Stimulated activated CD4-positive, alpha-beta T cell treated with anti-CD3 and anti-CD28 coated beads, Interleukin-15, amount 100 ng/mL, for 48 hours (primary cell): Measurements from ENCODE around the gene BMF.
"Not testable (repeated sequence)": the region's sequence is repeated elsewhere in the genome, so short reads cannot be mapped to it uniquely, and the experiment has no call there.

Experiments
- DNase-seq, 2 donors: peaks; one replicate each; pipeline ENCODE4 v3.0.0-alpha.2; 2020; ENCODE audit warnings: low read depth in 2 of 2

Gene BMF

DNA sequence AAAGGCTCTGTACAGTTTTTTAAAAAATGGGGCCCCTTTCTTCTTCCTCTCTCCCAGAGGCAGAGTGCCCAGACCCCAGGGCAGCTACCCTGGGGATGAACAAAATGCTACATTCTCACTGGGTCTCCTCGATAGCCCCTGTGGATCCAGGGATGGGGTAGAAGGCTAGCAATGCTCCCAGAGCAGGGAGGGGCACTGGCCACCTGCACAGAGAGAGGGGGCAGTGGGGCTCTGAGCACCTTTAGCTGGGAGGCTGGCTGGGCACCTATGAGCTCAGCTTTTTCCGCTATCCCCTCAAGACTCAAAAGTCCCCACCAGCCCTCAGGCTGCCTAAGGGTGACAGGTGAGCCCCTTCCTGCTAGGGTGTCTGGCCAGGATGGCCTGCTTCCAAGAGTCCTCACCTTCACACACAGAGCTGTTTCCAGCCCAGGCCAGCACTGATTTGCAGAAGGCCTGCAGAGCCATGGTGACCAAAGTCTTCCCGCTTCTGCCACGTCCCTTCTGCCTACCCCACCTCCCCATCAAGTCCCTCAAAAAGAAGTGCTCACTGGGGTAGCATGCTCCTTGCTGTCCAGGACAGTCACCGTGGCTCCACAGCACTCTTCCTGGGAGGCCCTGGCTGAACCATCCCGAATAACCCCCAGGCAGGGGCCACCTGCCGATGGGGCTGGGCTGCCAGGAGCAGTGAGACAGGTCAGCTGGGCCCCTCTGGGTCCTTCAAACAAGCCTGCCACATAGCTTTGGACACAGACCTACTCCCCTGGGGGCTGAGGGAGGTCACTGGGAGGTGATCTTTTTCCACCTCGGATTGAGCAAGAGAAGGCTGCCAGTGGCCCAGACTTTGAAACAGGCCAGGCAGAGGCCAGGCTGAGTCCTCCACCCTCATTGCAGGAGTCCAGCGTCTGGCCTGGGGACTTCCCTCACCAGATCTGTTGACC lies 20.4 kb downstream of the BMF start:
- DNase-seq, result no peak

DNA sequence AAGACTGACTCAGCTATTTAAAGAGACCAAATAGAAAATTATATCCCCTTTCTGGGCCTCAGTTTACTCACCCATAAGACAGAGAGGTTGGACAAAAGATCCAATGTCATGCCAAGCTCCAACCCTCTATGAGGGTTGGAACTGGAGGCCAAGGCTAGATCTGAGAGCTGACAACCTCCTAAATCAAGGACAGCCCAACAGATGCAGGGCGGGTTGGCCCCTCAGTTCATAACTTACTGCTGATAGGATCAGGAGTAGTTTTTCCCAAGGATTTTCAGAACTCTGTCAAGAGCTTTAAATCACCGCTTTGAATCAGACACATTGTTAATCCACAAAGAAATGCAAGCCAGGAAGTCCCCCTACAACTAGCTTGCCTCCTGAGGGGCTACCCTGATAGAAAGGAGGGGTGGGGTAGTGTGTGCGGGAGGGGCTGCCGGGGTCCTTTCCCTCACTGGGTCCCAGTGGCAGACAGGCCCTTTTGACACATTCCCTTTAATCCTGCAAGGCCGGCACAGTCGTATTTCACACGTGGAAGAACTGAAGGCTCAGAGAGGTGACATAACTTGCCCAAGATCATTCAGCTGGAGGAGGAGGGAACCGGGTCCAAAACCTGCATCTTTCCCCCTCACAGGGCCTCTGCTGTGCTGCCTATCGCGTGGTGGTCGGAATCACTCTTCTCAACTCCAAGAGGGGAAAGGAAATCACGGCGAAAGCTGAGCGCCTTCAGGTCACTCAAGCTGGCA lies 21.4 kb downstream of the BMF start:
- DNase-seq, result no peak

DNA sequence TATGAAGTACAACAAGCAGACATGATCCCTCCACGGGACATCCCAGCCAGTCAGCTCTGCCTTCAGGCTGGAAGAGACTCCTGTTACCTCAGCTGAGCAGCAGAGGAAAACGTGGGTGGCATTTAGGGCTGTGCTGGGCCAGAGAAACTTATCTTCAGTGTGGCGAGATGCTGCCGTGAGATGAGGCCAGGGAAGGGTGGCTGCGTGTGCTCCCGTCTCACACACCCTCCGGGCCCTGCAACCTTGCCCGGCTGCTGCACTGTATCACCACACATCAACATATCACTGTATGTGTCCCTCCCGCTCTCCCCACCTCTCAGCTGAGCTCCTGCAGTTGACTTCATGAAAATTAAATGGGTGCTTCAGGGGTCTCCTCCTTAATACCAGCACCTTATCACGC lies 23.4 kb downstream of the BMF start:
- DNase-seq, result no peak

DNA sequence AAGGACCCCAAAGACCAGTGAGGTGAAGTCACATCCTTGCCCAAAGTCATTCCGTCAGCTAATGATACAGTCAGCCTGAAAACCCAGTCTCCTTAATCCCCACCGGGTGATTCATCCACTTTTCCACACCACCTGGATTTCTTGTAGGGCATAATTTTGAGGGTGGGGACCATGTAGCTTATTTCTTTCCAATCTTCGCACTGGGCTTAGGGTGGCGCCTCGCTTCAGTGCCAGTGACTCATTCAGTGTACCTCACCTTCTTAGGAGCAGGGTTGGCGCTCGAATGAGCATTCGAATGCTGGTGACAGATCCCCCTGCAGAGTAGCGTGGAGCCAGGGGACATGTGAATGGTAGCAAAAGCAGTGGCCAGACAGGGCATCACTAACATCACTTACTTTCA lies 24.0 kb downstream of the BMF start:
- DNase-seq, result no peak

DNA sequence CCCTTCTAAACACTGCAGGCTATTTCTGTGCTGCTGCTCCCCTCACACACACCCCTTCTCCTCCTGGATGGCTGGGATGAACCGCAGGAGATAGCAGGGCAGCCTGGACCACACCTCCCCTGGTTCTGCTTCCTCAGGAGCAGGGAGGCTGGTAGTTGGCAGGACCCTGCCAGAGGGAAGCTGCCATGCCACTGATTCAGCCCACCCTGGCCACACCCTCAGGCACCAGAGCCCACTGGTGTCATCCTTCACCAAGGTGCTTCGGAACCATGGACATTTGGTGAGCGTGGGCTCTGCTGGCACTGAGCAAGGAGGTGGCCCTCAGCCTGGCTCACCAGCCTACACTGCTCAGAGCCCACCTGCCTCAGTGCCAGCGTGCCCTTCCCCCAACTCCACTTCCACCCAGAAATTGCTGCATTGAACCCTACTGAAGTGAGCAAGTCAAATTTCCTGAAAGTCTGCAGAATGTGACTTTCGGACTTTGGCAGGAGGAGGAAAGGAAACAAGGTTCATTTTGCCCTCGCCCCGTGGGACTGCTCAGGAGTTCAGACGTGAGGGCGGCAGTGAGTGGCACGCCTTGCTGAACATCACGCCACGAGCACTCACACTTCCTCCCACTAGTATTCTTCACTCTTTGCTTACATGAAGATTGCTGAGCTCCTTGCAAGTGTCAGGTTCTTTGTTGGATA lies 26.3 kb downstream of the BMF start:
- no peak for DNase-seq

DNA sequence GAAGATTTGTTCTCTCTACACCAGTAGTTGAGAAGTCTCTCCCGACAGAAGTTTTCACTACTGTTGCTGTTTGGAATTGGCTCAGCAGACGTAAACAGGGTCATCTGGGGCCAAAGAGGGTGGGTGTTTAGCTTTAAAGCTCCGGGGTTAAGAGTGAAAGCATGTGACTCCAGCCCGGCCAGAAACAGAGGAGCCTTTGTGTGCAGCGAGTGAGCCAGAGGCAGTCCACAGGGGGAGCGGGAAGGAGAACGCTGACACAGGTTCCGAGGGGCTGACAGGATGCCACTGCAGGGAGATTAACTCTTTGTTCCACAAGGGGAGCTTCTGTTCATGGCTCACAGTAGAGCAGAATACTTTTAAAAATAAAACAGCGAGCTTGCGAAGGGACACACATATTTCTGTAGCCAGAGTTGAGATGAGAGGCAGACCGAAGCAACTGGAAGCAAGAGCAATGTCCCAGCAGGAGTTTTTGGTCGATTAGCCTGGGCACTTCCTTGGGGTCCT lies 26.9 kb downstream of the BMF start:
- no peak for DNase-seq

DNA sequence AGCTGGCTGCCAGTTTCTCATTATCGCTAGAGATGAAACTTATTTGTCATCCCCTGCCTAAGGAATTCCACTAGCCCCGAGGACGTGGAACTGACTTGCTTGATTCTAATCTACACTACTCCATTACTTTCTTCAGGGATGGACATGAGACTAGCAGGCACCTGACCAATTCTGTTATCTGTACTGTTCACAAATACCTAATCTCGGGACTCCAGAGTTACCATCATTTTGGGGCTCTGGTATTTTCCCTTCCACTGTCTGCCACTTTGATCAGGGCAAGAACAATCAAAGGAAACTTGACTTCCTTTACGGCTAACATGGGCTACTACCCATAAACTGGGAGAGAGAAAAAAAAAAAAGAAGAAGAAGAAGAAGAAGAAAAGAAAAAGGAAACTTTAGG lies 27.8 kb downstream of the BMF start:
- DNase-seq, result no peak

DNA sequence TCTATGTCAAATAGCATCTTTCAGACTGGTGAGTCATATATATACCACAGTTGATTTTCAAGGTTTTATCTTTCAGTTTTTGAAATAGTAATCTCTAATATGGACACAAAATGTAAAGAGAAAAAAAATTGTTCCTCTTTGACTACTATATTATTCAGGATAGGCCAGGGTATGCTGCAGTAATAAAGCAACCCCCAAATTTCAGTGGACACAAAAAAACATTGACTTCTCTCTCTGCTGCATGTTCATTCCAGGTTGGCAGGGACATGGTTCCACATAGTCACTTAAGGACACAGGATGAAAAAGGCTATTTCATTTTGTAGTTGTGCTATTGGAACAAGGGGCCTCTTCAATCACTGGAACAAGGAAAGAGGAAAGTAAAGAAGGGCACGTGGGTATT lies 28.6 kb downstream of the BMF start:
- no peak for DNase-seq

DNA sequence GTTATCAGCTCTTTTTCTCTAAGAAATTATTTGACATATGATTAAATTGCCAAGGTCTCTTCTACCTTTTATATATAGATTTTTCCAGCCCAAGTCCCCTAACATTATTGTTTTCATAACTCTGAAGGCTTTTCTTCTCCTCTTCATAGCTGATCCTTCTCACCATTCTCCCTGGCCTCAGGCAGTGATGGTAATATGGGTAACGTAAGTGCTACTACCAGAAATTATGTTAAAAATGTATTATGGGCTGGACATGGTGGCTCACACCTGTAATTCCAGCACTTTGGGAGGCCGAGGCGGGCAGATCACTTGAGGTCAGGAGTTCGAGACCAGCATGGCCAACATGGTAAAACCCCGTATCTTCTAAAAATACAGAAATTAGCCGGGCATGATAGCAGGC lies 29.2 kb downstream of the BMF start:
- no peak for DNase-seq

DNA sequence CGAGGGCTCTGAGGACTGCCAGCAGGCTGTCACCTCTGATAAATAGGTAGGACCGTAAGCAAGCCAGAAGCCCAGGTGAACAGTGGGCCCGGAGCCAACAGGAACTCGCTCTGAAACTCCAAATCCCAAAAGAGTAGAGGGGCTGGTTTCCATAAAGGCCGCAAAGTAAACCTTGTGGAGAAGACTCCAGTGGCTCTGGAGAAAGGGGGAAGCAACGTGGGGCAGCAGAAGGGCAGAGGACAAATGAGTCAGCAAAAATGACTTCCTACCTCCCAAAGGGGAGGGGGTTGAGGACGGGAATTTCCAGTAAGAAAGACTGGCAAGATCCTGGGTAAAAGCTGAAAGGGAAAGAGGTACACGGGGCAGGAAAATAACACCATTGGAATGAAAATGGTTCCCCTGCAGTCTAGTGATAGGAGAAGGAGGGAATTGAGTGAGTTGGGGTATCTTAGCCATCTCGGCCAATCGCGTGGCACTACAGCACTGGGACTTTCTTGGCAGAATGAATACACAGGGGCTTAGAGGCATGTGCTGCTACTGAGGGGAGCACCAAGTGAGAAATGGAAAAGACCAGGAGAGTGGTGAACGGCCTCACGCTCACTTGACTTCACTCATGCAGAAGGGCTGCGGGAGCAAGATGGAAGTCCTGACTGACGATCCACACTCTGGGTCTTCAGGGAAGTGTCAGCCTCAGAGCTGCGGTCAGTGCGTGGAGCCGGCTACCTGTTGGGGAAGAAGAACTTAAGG lies 33.2 kb downstream of the BMF start:
- no peak for DNase-seq

DNA sequence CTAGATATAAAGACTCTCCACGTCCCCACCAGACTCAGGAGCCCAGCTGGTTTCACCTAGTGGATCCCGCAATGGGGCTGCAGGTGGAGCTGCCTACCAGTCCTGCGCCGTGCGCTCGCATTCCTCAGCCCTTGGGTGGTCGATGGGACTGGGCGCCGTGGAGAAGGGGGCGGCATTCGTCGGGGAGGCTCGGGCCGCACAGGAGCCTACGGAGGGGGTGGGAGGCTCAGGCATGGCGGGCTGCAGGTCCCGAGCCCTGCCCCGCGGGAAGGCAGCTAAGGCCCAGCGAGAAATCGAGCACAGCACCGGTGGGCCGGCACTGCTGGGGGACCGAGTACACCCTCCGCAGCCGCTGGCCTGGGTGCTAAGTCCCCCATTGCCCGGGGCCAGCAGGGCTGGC lies 34.0 kb downstream of the BMF start:
- not testable (repeated sequence) for DNase-seq

DNA sequence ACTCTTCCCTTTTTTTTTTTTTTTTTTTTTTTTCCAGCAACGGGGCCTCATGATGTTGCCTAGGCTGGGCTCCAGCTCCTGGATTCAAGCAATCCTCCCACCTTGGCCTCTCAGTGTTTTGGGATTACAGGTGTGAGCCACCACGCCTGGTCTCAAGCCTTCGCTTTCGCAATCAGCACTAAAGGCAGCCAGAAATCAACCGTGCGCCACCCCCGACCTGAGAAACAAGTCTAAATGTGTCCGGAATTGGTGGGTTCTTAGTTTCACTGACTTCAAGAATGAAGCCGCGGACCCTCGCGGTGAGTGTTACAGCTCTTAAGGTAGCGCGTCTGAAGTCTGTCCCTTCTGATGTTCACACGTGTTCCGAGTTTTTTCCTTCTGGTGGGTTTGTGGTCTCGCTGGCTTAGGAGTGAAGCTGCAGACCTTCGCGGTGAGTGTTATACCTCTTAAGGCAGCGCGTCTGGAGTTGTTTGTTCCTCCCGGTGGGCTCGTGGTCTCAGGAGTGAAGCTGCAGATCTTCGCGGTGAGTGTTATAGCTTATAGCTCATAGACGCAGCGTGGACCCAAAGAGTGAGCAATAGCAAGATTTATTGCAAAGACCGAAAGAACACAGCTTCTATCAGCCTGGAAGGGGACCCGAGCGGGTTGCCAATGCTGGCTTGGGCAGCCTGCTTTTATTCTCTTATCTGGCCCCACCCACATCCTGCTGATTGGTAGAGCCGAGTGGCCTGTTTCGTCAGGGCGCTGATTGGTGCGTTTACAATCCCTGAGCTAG lies 34.8 kb downstream of the BMF start:
- not testable (repeated sequence) for DNase-seq

DNA sequence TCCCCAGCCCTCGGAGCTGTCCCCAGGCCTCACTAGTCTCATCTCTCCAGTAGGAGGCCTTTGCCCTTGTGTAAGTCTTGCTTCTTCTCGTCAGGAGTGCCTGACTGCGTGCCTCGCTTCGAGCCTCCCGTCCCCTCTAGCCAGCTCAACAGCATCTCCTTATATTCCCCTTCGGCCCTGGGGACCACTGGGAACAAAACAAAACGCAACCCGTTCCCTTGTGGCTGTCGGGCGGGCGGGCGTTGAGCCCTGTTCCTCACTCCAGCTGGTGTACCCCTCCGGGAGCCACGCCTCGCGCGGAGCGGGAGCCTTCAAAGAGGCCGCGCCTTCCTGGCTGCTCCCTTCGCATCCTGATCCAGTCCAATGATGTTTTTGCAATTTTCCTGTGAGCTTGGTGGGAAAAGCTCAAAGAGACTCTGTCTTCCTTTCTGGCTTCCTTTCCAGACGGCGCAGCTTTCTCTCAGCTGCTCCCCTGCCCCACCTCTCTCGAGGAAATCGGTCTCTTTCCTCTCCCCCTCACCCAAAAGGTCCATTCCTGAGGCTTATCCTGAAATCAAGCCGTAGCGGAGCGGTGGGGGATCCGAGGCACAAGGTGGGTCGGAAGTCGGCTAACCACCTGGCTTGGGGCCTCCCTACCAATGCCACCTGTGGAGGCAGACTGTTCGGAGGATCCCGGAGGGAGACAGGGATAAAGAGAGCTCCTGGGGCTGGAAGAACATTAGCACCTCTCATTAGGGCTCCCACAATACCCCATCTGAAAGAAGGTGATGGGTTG lies 36.3 kb downstream of the BMF start:
- DNase-seq, result no peak

DNA sequence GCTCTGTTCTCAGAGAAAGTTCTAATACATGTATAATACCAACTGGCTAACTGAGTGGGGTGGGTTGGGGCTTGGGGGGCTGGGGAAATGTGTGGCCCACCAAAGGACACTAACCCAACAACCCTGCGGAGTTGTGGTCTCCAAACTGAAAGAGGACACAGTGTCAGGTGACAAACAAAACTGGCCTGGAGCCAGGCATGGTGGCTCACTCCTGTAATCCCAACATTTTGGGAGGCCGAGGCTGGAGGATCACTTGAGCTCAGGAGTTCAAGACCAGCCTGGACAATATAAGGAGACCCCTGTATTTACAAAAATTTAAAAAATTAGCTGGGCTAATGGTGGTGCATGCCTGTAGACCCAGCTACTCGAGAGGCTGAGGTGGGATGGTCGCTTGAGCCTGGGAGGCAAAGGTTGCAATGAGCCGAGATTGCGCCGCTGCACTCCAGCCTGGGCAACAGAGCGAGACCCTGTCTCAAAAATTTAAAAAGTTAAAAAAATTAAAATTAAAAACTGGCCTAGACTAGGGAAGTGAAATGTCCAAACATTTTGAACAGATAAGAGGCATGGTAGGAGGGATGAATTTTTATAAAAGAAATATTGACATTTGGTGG lies 38.0 kb downstream of the BMF start:
- DNase-seq, result no peak

DNA sequence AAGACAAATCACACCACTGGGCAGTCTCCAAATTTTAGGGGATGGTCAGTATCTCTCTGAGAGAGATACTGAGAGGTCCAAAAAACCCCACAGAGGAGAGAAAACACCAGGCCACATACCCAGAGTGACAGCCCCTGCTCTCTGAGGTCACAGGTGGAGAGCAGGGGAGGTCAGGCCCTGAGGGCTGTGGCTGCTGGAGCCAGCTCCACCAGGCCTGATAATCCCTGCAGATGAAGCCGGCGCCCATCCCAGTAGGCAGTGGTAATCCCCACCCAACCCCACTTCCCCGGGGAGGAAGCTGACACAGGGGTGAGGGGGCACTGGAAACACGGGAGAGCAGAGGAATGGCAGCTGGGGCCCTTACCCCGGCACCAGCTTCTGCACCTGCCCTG lies 38.5 kb downstream of the BMF start:
- DNase-seq, result no peak

DNA sequence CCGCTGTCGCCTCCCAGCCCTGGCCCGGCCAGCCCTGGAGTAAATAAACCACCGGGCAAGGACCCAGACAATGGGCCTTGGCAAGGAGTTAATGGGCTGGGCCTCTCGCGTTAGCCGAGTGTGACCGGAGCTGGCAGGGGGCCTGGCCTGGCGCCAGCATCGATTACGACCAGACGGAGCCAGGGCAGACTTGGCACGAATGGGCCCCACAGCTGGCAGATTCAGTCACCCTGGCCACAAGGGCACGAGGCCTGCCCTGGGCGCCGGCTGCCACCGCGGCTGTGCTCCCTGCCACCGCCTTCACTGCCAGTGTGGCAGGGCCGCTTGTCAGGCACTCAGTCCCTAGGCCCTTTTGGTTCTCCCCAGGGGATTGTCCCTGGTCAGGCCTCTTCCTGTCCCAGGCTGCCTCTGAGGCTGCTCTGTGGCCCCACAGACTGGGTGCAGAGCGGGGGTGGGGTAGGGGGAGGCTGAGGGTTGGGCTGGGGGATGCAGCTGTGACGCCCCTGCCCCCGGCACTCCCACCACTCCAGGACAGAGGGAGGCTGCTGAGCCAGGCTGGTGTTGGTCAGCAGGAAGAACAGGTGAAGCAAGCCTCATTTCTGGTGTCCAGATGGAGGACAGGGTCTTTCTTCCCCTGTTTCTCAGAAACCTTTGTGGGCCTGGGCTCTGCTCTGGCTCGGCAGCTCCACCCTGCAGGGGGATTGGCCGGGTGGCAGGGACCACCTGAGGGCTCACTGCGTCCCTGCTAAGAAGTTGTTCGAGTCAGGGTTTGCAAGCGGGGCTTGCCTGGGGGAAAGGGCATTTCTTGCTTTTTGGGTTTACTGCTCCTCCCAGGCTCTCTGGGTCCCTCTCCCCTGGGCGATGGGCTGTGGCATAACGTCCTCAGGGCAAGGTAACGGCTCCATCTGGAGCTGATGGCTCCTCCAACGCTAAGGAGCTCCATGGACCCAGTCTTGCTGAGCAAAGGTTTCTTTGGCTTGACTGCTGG lies 39.2 kb downstream of the BMF start:
- no peak for DNase-seq

DNA sequence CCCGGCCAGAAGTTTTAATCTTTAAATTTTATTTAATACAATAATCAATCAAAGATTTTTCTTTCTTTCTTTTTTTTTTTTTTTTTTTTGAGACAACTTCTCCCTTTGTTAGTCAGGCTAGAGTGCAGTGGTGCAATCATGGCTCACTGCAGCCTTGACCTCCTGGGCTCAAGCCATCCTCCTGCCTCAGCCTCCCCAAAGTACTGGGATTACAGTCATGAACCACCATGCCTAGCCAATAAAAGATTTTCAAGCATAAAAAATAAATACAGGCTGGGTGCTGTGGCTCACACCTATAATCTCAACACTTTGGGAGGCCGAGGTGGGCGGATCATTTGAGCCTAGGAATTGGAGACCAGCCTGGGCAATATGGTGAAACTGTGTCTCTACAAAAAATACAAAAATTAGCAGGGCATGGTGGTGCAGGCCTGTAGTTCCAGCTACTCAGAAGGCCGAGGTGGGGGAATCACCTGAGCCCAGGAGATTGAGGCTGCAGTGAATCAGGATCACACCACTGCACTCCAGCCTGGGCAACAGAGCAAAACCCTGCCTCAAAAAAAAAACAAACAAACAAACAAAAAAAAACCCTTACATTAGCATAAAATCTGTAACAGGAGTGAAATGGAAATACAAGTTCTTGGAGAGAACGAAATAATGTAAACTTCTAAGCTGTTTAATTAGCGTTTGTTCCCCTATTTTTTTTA lies 40.6 kb downstream of the BMF start:
- DNase-seq, result no peak

DNA sequence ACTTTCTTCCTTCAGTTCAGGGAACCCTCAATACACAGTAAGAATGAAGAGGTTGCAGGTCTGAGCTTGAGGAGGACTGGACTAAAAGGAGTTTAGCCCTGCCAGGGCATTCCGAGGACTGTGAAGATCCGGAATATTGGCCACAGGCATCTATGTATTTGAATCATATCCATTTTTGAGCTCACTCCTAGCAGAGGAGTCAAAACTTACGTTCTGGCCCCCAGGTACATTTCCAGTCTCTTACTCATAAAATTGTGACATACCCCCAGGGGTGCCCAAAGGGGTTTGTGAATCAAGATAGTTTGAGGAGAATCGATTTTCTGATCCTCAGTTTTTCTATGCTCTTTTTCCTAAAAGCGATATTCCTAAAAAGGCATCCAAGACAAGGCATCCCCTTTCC lies 42.1 kb downstream of the BMF start:
- DNase-seq, result no peak
